Mesendoderm (in vitro differentiated cells): ENCODE results near the gene NME7.

Experiments used
- DNase-seq: peaks from one replicate; pipeline ENCODE4 v3.0.0; 2013
- H2AK5ac ChIP-seq: 2 replicates; pipeline ENCODE4 v1.6.1; 2013; ENCODE audit warnings: low read length, inconsistent platforms
- H2BK120ac ChIP-seq: 2 replicates; pipeline ENCODE4 v1.6.1; 2013; ENCODE audit warnings: low read depth, mild to moderate bottlenecking, low read length, moderate library complexity, mixed read lengths
- H2BK15ac ChIP-seq: replicated peaks from 2 replicates; pipeline ENCODE4 v1.6.1; 2013; ENCODE audit warnings: low read depth, mild to moderate bottlenecking, moderate library complexity
- H2BK5ac ChIP-seq: 2 replicates; pipeline ENCODE4 v1.6.1; 2013; ENCODE audit warnings: low read length, inconsistent platforms
- H3K18ac ChIP-seq: 2 replicates; pipeline ENCODE4 v1.6.1; 2013; ENCODE audit warnings: mild to moderate bottlenecking, low read length, mixed read lengths
- H3K23ac ChIP-seq: one replicate; pipeline ENCODE4 v1.6.1; 2013; ENCODE audit warnings: low read length
- H3K27ac ChIP-seq: 2 replicates; pipeline ENCODE4 v1.5.1; 2013; ENCODE audit warnings: low read depth, mild to moderate bottlenecking, inconsistent platforms, low read length, moderate library complexity
- H3K27me3 ChIP-seq: 2 replicates; pipeline ENCODE4 v1.6.1; 2013; ENCODE audit warnings: low read length, control low read depth, mild to moderate bottlenecking, inconsistent platforms; ENCODE audit not compliant: insufficient read depth, poor library complexity
- H3K36me3 ChIP-seq: 2 replicates; pipeline ENCODE4 v1.6.1; 2013; ENCODE audit warnings: low read length, inconsistent platforms; ENCODE audit not compliant: control insufficient read depth, insufficient read depth
- H3K4ac ChIP-seq: one replicate; pipeline ENCODE4 v1.6.1; 2013; ENCODE audit warnings: low read depth, mild to moderate bottlenecking, low read length, moderate library complexity
- H3K4me1 ChIP-seq: 2 replicates; pipeline ENCODE4 v1.6.1; 2013; ENCODE audit warnings: low read depth, low read length, inconsistent platforms; ENCODE audit not compliant: control insufficient read depth
- H3K4me2 ChIP-seq: 2 replicates; pipeline ENCODE4 v1.6.1; 2013; ENCODE audit warnings: low read length
- H3K4me3 ChIP-seq: 2 replicates; pipeline ENCODE4 v1.5.1; 2013; ENCODE audit warnings: mild to moderate bottlenecking, low read length
- H3K56ac ChIP-seq: one replicate; pipeline ENCODE4 v1.6.1; 2013; ENCODE audit warnings: low read length
- H3K79me1 ChIP-seq: 2 replicates; pipeline ENCODE4 v1.6.1; 2013; ENCODE audit warnings: low read length, inconsistent platforms
- H3K79me2 ChIP-seq: 2 replicates; pipeline ENCODE4 v1.6.1; 2013; ENCODE audit warnings: mild to moderate bottlenecking, low read length; ENCODE audit not compliant: control insufficient read depth, insufficient read depth
- H3K9ac ChIP-seq: 2 replicates; pipeline ENCODE4 v1.6.1; 2013; ENCODE audit warnings: low read length, inconsistent platforms
- H4K5ac ChIP-seq: one replicate; pipeline ENCODE4 v1.6.1; 2013; ENCODE audit warnings: low read length
- H4K8ac ChIP-seq: one replicate; pipeline ENCODE4 v1.6.1; 2013; ENCODE audit warnings: low read depth, mild to moderate bottlenecking, control low read depth, low read length, moderate library complexity
- WGBS: extraction: QIAGEN DNeasy Blood & Tissue Kit; methylation state at CpG from one replicate; pipeline ENCODE4 v1.1.7; 2013; ENCODE audit warnings: low lambda C conversion rate, missing lambda C conversion rate; ENCODE audit not compliant: insufficient coverage; ENCODE audit errors: extremely low coverage; 5-methylcytosine and 5-hydroxymethylcytosine counted together

NME7 gene

GRCh38 chr1:169138866-169139670 lies 228.5 kb downstream of the NME7 start:
- no peak overlapping the region for H2BK120ac ChIP-seq
- no peak overlapping the region for H4K5ac ChIP-seq
- H2AK5ac ChIP-seq = no peak overlapping the region
- H3K27ac ChIP-seq = no peak overlapping the region
- DNase-seq = no peak
- no peak overlapping the region for H2BK5ac ChIP-seq
- no peak overlapping the region for H3K9ac ChIP-seq
- H3K4me2 ChIP-seq = no peak overlapping the region
- H3K4me1 ChIP-seq = no peaks in the 10 kb centered on the region
- H4K8ac ChIP-seq = no peak overlapping the region
- H3K36me3 ChIP-seq = no peaks in the 10 kb centered on the region
- no peak overlapping the region for H3K18ac ChIP-seq
- H3K79me1 ChIP-seq = no peaks in the 10 kb centered on the region
- H3K23ac ChIP-seq = no peak overlapping the region
- H3K56ac ChIP-seq = no peak overlapping the region
- no peaks in the 10 kb centered on the region for H3K27me3 ChIP-seq
- 100% methylated on average over 1 of the region's 2 CpGs for WGBS
- H3K4ac ChIP-seq = no peak overlapping the region
- H3K79me2 ChIP-seq = no peaks in the 10 kb centered on the region
- H3K4me3 ChIP-seq = no peak overlapping the region
- H2BK15ac ChIP-seq = no peak overlapping the region

GRCh38 chr1:169137357-169137756 lies 230.2 kb downstream of the NME7 start:
- H4K5ac ChIP-seq = no peak overlapping the region
- H3K36me3 ChIP-seq = no peaks in the 10 kb centered on the region
- no peak overlapping the region for H3K9ac ChIP-seq
- H3K56ac ChIP-seq = no peak overlapping the region
- H3K4me2 ChIP-seq = no peak overlapping the region
- no peak overlapping the region for H3K18ac ChIP-seq
- H2BK120ac ChIP-seq = no peak overlapping the region
- no peak overlapping the region for H3K23ac ChIP-seq
- WGBS = 100% methylated on average over 2 of the region's 4 CpGs
- H2BK15ac ChIP-seq = no peak overlapping the region
- no peak overlapping the region for H3K4me3 ChIP-seq
- no peaks in the 10 kb centered on the region for H3K79me2 ChIP-seq
- H3K79me1 ChIP-seq = no peaks in the 10 kb centered on the region
- H3K27ac ChIP-seq = no peak overlapping the region
- no peaks in the 10 kb centered on the region for H3K27me3 ChIP-seq
- H3K4me1 ChIP-seq = no peaks in the 10 kb centered on the region
- no peak overlapping the region for H2BK5ac ChIP-seq
- H2AK5ac ChIP-seq = no peak overlapping the region
- no peak overlapping the region for H3K4ac ChIP-seq
- H4K8ac ChIP-seq = no peak overlapping the region
- DNase-seq = no peak

GRCh38 chr1:169133801-169134502 lies 233.6 kb downstream of the NME7 start:
- no peaks in the 10 kb centered on the region for H3K36me3 ChIP-seq
- H2AK5ac ChIP-seq = no peak overlapping the region
- H3K27me3 ChIP-seq = no peaks in the 10 kb centered on the region
- H3K18ac ChIP-seq = no peak overlapping the region
- no peak overlapping the region for H3K9ac ChIP-seq
- no peak overlapping the region for H3K4me3 ChIP-seq
- H2BK15ac ChIP-seq = no peak overlapping the region
- H3K79me1 ChIP-seq = no peaks in the 10 kb centered on the region
- no peak overlapping the region for H2BK5ac ChIP-seq
- H4K8ac ChIP-seq = no peak overlapping the region
- no peak overlapping the region for H3K4me2 ChIP-seq
- DNase-seq = no peak
- H3K79me2 ChIP-seq = no peaks in the 10 kb centered on the region
- no peak overlapping the region for H3K23ac ChIP-seq
- no peaks in the 10 kb centered on the region for H3K4me1 ChIP-seq
- no peak overlapping the region for H4K5ac ChIP-seq
- H2BK120ac ChIP-seq = no peak overlapping the region
- no CpG with 5 or more reads among the region's 2 CpGs for WGBS
- no peak overlapping the region for H3K56ac ChIP-seq
- no peak overlapping the region for H3K4ac ChIP-seq
- no peak overlapping the region for H3K27ac ChIP-seq

- no peaks in the 10 kb centered on the region for H3K36me3 ChIP-seq
- H4K5ac ChIP-seq = no peak overlapping the region
- no peak overlapping the region for H2BK15ac ChIP-seq
- no peak overlapping the region for H3K23ac ChIP-seq
- no peak overlapping the region for H4K8ac ChIP-seq
- WGBS = no CpG with 5 or more reads among the region's 5 CpGs
- H3K4me3 ChIP-seq = no peak overlapping the region
- no peak overlapping the region for H2AK5ac ChIP-seq
- H2BK120ac ChIP-seq = no peak overlapping the region
- H3K27ac ChIP-seq = no peak overlapping the region
- H3K27me3 ChIP-seq = no peaks in the 10 kb centered on the region
- no peaks in the 10 kb centered on the region for H3K79me2 ChIP-seq
- H3K79me1 ChIP-seq = no peaks in the 10 kb centered on the region
- no peak overlapping the region for H3K56ac ChIP-seq
- no peaks in the 10 kb centered on the region for H3K4me1 ChIP-seq
- no peak for DNase-seq
- H3K9ac ChIP-seq = no peak overlapping the region
- H3K4me2 ChIP-seq = no peak overlapping the region
- H3K4ac ChIP-seq = no peak overlapping the region
- H3K18ac ChIP-seq = no peak overlapping the region
- H2BK5ac ChIP-seq = no peak overlapping the region
Measured at GRCh38 chr1:169133228-169133576, 234.4 kb downstream of the NME7 start.

- Histone ChIP-seq H3K4me2 (no peak overlapping the region), H3K4me1 (no peaks in the 10 kb centered on the region), H4K5ac (no peak overlapping the region), H3K4me3 (no peak overlapping the region), H3K79me2 (no peaks in the 10 kb centered on the region), H2BK5ac (no peak overlapping the region), H3K36me3 (no peaks in the 10 kb centered on the region), H3K18ac (no peak overlapping the region), H2AK5ac (no peak overlapping the region), H2BK15ac (no peak overlapping the region), H3K4ac (no peak overlapping the region), H3K79me1 (no peaks in the 10 kb centered on the region), H3K23ac (no peak overlapping the region), H3K56ac (no peak overlapping the region), H3K27me3 (no peaks in the 10 kb centered on the region), H3K9ac (no peak overlapping the region), H4K8ac (no peak overlapping the region), H3K27ac (no peak overlapping the region), H2BK120ac (no peak overlapping the region)
- no peak for DNase-seq
- WGBS = no CpG with 5 or more reads among the region's 4 CpGs
Measured at GRCh38 chr1:169132512-169133227, 234.9 kb downstream of the NME7 start.
